ENCODE measurements around the gene MICAL2.

The MICAL2 gene

DNA sequence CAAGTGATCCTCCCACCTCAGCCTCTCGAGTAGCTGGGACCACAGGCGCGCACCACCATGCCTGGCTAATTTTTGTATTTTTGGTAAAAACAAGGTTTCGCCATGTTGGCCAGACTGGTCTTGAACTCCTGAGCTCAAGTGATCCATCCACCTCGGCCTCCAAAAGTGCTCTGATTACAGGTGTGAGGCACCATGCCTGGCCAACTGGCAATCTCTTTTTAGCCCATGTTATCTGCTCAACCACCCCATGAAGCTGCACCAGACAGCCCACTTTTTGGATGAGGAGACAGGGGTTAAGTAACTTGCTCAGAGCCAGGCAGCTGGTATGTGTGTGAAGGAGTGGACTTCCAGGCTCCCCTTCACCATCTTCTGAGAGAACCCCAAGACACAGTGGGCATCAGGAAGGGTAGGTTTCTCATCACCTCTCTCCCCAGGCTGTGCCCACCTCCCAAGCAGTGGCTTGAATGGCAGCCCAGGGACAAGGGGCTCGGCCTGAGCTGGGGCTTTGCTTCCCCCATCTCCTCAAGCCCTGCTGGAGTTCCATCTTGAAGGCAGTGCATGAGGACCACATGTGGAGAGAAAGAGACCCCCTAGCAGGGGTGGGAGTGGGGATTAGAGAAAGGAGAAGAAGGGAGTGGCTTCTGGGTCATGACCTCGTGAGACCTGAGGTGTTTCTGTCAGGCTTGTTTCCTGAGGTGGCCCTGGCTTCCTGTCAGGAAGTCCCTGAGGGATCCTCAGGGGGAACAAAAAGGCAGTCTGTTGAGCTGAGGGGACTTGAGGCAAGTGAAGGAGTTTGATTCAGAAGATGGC lies 179.5 kb downstream of the MICAL2 start:
- peak overlapping the region; percentile 51 for H3K27ac Mint-ChIP-seq
- ATAC-seq (no peak), DNase-seq (ENCODE audit: low spot score in 2 of 2) (no peak)
- no peaks in the 10 kb centered on the region for H3K36me3 Mint-ChIP-seq
- no peak overlapping the region for H3K4me3 Mint-ChIP-seq
- peaks cover 17% of the 10 kb centered on the region for H3K4me1 Mint-ChIP-seq
- H3K9me3 Mint-ChIP-seq: no peaks in the 10 kb centered on the region

DNA sequence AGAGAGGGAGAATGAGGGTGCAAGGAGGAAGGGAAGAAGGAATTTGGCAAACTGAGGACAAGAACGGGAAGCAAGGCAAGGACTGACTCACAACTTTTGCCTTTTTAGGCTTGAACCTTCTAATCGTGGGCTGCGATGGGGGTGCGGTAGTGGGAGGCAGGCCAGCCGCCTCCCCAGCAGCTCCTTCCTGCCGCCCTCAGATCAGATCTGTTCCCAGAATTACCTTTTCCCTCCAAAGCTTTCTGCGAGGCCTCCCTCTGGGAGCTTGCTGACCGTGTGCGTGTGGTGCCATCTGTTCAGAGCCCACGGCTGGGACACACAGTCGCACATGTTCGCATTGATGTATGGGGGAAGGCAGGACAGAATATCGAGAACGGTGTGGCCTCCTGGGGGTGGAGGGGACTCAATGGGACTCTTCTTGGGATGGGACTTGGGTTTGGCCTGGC lies 180.1 kb downstream of the MICAL2 start:
- Mint-ChIP-seq H3K4me3 (no peak overlapping the region), H3K27ac (peak overlapping the region; percentile 51), H3K4me1 (peaks cover 17% of the 10 kb centered on the region), H3K9me3 (no peaks in the 10 kb centered on the region), H3K36me3 (no peaks in the 10 kb centered on the region)
- DNase-seq (ENCODE audit: low spot score in 2 of 2) (no peak), ATAC-seq (no peak)

DNA sequence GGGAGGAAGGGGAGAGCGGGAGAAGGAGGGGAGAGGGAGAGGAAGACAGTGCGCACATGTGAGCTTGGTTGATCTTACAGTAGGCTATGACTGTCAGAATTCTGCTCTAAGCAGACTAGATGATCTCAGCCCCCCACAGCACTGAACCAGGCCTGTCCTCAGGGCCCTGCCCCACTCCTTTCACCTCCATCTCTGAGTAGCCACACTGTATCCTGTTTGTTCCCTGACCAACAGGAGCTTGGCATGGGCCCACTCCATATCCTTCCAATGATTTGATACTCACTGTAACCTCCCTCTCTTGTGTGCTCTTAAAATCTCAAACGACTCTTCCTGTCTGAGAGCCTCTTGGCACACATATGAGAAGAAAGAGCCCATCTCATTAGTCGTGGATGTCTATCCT lies 180.9 kb downstream of the MICAL2 start:
- no peaks in the 10 kb centered on the region for H3K36me3 Mint-ChIP-seq
- ATAC-seq (peak; percentile 42), DNase-seq (ENCODE audit: low spot score in 2 of 2) (no peak)
- H3K4me3 Mint-ChIP-seq: no peak overlapping the region
- H3K9me3 Mint-ChIP-seq: no peaks in the 10 kb centered on the region
- no peak overlapping the region for H3K27ac Mint-ChIP-seq
- peaks cover 17% of the 10 kb centered on the region for H3K4me1 Mint-ChIP-seq

DNA sequence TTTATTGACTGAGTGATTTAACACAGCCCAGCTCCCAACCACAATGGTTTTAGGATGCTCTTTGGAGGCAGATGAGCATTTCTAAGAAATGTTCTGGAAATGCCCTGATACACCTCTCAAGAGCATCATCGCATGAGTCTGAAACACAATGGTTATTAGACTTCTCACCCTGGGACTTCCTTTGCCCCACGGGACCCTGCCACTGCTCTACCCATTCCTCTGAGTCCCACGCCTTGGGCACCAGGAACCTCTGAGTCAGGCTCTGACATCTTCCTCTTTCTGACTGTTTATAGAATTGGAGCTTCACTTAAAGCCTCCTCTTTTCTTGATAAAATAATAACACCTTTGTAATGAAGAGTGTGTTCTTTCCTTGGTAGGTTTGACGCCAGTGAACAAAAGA lies 181.4 kb downstream of the MICAL2 start:
- DNase-seq (ENCODE audit: low spot score in 2 of 2): no peak
- Mint-ChIP-seq H3K27ac (no peak overlapping the region), H3K9me3 (no peaks in the 10 kb centered on the region), H3K4me3 (no peak overlapping the region), H3K36me3 (no peaks in the 10 kb centered on the region), H3K4me1 (peaks cover 17% of the 10 kb centered on the region)
- peak; percentile 38 for ATAC-seq

- H3K27ac Mint-ChIP-seq: no peak overlapping the region
- H3K36me3 Mint-ChIP-seq: no peaks in the 10 kb centered on the region
- H3K9me3 Mint-ChIP-seq: peaks cover 2% of the 10 kb centered on the region
- no peak overlapping the region for H3K4me3 Mint-ChIP-seq
- DNase-seq (ENCODE audit: low spot score in 2 of 2) (no peak), ATAC-seq (no peak)
- H3K4me1 Mint-ChIP-seq: peaks cover 17% of the 10 kb centered on the region
Observed at GRCh38 chr11:12292766-12293165, 182.4 kb downstream of the MICAL2 start.

DNA sequence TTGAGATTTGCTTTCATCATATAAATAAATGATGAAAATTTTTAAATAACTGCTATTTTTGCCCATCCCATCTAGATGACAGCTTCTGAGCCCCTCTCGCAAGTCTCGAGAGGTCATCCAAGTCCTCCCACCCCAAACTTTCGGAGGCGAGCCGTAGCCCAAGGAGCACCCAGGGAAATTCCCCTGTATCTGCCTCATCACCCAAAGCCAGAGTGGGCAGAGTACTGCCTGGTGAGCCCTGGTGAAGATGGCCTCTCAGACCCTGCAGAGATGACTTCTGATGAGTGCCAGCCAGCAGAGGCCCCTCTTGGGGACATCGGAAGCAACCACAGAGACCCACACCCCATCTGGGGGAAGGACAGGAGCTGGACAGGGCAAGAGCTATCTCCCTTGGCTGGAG lies 183.1 kb downstream of the MICAL2 start:
- Mint-ChIP-seq H3K9me3 (peaks cover 6% of the 10 kb centered on the region), H3K27ac (no peak overlapping the region), H3K4me1 (peaks cover 17% of the 10 kb centered on the region), H3K4me3 (no peak overlapping the region), H3K36me3 (no peaks in the 10 kb centered on the region)
- ATAC-seq (no peak), DNase-seq (ENCODE audit: low spot score in 2 of 2) (no peak)

- Mint-ChIP-seq H3K9me3 (peaks cover 9% of the 10 kb centered on the region), H3K27ac (no peak overlapping the region), H3K4me1 (peaks cover 15% of the 10 kb centered on the region), H3K4me3 (no peak overlapping the region), H3K36me3 (no peaks in the 10 kb centered on the region)
- DNase-seq (ENCODE audit: low spot score in 2 of 2): no peak
- no peak for ATAC-seq
Observed at GRCh38 chr11:12294613-12295012, 184.2 kb downstream of the MICAL2 start.

DNA sequence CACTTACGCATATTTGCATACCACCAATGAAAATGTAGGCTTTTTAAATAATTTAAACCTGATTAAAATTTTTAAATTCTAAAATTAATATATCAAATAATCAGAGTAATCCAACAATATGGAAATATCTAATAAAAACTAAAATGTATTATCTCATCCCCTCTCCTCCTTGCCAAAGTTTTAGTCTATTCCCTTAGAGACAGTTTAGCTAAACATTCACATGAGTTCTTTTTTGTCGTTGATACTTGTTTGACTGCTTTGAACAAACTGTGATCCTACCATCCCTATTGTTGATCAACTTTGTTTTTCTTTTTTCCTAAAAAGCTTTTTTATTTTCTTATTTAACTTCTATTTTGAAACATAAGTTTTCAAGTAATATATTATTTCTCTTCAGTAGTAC lies 185.6 kb downstream of the MICAL2 start:
- ATAC-seq (no peak), DNase-seq (ENCODE audit: low spot score in 2 of 2) (no peak)
- Mint-ChIP-seq H3K4me3 (no peak overlapping the region), H3K27ac (no peak overlapping the region), H3K36me3 (no peaks in the 10 kb centered on the region), H3K4me1 (peaks cover 5% of the 10 kb centered on the region), H3K9me3 (peaks cover 9% of the 10 kb centered on the region)

DNA sequence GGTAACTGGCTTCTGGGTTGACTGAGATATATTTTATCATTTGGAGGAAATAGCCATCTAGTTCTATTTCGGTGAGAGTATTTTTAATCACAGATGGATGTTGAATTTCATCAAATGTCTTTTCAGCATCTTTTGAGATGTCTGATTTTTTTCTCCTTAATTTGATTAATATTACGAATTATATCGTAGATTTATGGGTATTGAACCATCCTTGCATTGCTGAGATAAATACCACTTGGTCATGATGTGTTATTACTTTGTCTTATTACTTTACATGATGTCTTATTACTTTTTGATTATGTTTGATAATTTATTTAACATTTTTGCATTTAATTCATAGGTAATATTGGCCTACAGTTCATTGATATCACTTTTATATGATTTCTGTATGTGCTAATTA lies 188.2 kb downstream of the MICAL2 start:
- no peaks in the 10 kb centered on the region for H3K4me1 Mint-ChIP-seq
- no peak for ATAC-seq
- no peaks in the 10 kb centered on the region for H3K36me3 Mint-ChIP-seq
- no peak for DNase-seq (ENCODE audit: low spot score in 2 of 2)
- H3K9me3 Mint-ChIP-seq: peaks cover 9% of the 10 kb centered on the region
- H3K27ac Mint-ChIP-seq: no peak overlapping the region
- no peak overlapping the region for H3K4me3 Mint-ChIP-seq

- no peak for ATAC-seq
- no peak for DNase-seq (ENCODE audit: low spot score in 2 of 2)
- Mint-ChIP-seq H3K4me3 (no peak overlapping the region), H3K27ac (no peak overlapping the region), H3K9me3 (peaks cover 9% of the 10 kb centered on the region), H3K4me1 (no peaks in the 10 kb centered on the region), H3K36me3 (no peaks in the 10 kb centered on the region)
Observed at GRCh38 chr11:12301379-12301778, 191.0 kb downstream of the MICAL2 start.

DNA sequence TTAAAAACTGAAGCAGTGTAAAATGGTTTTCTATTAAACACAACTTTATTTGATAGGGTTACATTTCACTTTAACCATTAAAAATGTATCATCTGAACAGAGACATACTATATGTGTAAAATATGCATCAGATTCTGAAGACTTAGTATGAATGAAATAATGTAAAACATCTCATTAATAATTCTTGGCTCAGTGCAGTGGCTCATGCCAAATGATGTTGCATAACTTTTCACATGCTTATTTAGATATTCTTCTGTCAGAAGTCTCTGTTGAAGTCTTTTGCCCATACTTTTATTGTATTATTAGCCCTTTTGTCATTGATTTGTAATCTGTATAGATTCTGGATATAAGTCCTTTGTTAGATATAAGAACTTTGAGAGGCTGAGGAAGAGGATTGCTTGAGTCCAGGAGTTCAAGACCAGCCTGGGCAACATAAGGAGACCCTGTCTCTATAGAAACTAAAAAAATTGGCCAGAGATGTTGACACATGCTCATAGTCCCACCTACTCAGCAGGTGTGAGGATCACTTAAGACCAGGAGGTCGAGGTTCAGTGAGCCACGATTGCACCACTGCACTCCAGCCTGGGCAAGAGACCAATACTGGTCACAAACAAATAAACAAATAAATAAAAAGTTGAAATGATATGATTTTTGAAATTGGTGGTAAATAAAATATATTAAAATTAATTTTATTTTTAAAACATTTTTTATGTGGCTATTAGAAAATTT lies 193.2 kb downstream of the MICAL2 start:
- H3K9me3 Mint-ChIP-seq: peaks cover 2% of the 10 kb centered on the region
- H3K36me3 Mint-ChIP-seq: no peaks in the 10 kb centered on the region
- H3K4me1 Mint-ChIP-seq: no peaks in the 10 kb centered on the region
- ATAC-seq (no peak), DNase-seq (ENCODE audit: low spot score in 2 of 2) (no peak)
- H3K27ac Mint-ChIP-seq: no peak overlapping the region
- H3K4me3 Mint-ChIP-seq: no peak overlapping the region

DNA sequence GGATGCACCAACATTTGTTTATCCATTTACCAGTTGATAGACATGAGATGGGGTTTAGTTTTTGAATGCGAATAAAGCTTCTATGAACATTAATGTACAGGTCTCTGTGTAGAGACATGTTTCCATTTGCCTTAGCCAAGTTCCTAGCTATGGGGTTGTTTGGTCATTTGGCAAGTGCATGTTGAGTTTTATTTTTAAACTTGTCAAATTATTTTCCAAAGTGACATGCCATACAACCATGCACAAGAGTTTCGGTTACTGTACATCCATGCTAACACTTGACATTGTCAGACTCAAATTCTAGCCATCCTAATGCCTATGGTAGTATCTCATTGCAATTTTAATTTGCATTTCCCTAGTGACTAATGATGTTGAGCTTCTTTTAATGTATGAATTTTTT lies 196.4 kb downstream of the MICAL2 start:
- Mint-ChIP-seq H3K4me1 (no peaks in the 10 kb centered on the region), H3K36me3 (peaks cover under 1% of the 10 kb centered on the region), H3K4me3 (no peak overlapping the region), H3K27ac (no peak overlapping the region), H3K9me3 (peaks cover 4% of the 10 kb centered on the region)
- DNase-seq (ENCODE audit: low spot score in 2 of 2) (no peak), ATAC-seq (no peak)

- ATAC-seq (no peak), DNase-seq (ENCODE audit: low spot score in 2 of 2) (no peak)
- Mint-ChIP-seq H3K9me3 (peaks cover 10% of the 10 kb centered on the region), H3K36me3 (peaks cover 6% of the 10 kb centered on the region), H3K27ac (no peak overlapping the region), H3K4me1 (no peaks in the 10 kb centered on the region), H3K4me3 (no peak overlapping the region)
Observed at GRCh38 chr11:12312132-12312531, 201.7 kb downstream of the MICAL2 start.
